Adrenal gland (tissue), 5 donors: ENCODE measurements around the gene TFCP2L1.

Experiments
- POLR2A ChIP-seq, 2 donors: fragments of 450-650 bp; IDR thresholded peaks; one replicate each; pipeline ENCODE4 v1.6.1; 2017; ENCODE audit warnings: antibody characterized with exemption in 2 of 2, mild to moderate bottlenecking in 2 of 2, moderate library complexity in 1 of 2
- TF ChIP-seq, protein P1 (sequence below), 6 experiments: fragments of 450-650 bp in 4 of 6; fragments of 200-600 bp in 2 of 6; sonication (generic) in 1 of 6; IDR thresholded peaks; 1 replicate in 5 of 6; 2 replicates in 1 of 6; pipeline versions ENCODE4 v1.5.1 to v1.8.0; 2016 to 2021; ENCODE audit warnings: antibody characterized with exemption in 6 of 6, mild to moderate bottlenecking in 2 of 6, moderate library complexity in 1 of 6
- donor health status: DM: no; HTN: no; CAD: no.

DNA sequence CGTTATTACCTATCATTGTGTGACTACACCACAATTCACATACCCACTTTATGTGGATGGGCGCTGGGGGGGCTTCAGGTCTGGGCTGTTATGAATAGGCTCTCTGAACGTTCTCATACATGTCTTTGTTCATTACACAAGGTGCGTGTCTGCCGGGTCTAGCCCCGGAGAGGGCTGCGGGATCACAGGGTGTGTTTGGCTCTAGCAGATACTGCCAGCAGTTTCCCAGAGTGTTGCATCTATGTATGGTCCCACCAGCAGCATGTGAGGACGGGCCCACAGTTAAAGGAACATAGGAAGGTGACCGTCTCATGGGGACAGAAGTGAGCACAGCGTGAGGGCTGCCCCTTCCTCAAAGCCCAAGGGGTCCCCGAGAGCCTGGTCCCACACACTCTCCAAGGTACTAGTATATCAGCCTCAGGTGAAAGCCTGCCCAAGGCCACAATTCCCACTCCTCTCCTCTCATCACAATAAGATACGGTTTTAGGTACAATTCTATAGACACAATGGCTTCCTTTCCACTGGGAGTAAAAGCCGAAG, 48.8 kb downstream of the TFCP2L1 start:
- TF ChIP-seq, protein P1, sequence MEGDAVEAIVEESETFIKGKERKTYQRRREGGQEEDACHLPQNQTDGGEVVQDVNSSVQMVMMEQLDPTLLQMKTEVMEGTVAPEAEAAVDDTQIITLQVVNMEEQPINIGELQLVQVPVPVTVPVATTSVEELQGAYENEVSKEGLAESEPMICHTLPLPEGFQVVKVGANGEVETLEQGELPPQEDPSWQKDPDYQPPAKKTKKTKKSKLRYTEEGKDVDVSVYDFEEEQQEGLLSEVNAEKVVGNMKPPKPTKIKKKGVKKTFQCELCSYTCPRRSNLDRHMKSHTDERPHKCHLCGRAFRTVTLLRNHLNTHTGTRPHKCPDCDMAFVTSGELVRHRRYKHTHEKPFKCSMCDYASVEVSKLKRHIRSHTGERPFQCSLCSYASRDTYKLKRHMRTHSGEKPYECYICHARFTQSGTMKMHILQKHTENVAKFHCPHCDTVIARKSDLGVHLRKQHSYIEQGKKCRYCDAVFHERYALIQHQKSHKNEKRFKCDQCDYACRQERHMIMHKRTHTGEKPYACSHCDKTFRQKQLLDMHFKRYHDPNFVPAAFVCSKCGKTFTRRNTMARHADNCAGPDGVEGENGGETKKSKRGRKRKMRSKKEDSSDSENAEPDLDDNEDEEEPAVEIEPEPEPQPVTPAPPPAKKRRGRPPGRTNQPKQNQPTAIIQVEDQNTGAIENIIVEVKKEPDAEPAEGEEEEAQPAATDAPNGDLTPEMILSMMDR (IDR thresholded peaks at IDR 0.05), result no peak
- no peak for TF ChIP-seq POLR2A (IDR thresholded peaks at IDR 0.05)
